ENCODE data around the gene RPL6. TPM values are rescaled to one million over a fixed set of nuclear protein-coding genes. Genes with fewer than 3 reads are reported as not detected.

Gene RPL6
- polyA plus RNA-seq, 1 of the 3 experiments (the other 2 are of a cell fraction): 2,073 TPM

GRCh38 chr12:112381883-112382796 lies 27.3 kb downstream of the RPL6 start, which contains the start of gene HECTD4 (continued):
- peak; percentile 21; the same call in 1 of the 2 replicates for TF ChIP-seq SIN3A (IDR thresholded peaks at IDR 0.05; ENCODE audit: borderline replicate concordance, low read depth, low read length)
- no peak for TF ChIP-seq NFIC (IDR thresholded peaks at IDR 0.05; ENCODE audit: borderline replicate concordance)
- peak; percentile 55; the same call in 1 of the 2 replicates for TF ChIP-seq RXRA (IDR thresholded peaks at IDR 0.05; ENCODE audit: borderline replicate concordance, low read depth)
- TF ChIP-seq EP300 (IDR thresholded peaks at IDR 0.05; ENCODE audit: borderline replicate concordance in 1 of 2, low read depth in 1 of 2, low read length in 1 of 2): no peak; a peak in 1 of 4 replicates
- TF ChIP-seq, protein P1, sequence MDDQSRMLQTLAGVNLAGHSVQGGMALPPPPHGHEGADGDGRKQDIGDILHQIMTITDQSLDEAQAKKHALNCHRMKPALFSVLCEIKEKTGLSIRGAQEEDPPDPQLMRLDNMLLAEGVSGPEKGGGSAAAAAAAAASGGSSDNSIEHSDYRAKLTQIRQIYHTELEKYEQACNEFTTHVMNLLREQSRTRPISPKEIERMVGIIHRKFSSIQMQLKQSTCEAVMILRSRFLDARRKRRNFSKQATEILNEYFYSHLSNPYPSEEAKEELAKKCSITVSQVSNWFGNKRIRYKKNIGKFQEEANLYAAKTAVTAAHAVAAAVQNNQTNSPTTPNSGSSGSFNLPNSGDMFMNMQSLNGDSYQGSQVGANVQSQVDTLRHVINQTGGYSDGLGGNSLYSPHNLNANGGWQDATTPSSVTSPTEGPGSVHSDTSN (IDR thresholded peaks at IDR 0.05): no peak
- TF ChIP-seq TAF1 (IDR thresholded peaks at IDR 0.05; ENCODE audit: borderline replicate concordance, low read depth, low read length): peak; percentile 84
- peak; percentile 94 for TF ChIP-seq POLR2AphosphoS5 (IDR thresholded peaks at IDR 0.05; ENCODE audit: low read depth, low read length)
- no peak for TF ChIP-seq SMC3 (IDR thresholded peaks at IDR 0.05; ENCODE audit: low read depth, low read length)
- TF ChIP-seq CHD2 (IDR thresholded peaks at IDR 0.05; ENCODE audit: low read length, partially characterized antibody): peak; percentile 25

GRCh38 chr12:112381406-112381882 lies 28.0 kb downstream of the RPL6 start:
- Histone ChIP-seq H3K36me3 (replicated peaks in 1 of 2; ENCODE audit: control insufficient read depth in 1 of 2, insufficient read depth in 2 of 2, low read length in 1 of 2) (no peaks in the 10 kb centered on the region), H3K27me3 (ENCODE audit: insufficient read depth) (no peaks in the 10 kb centered on the region), H2AFZ (ENCODE audit: low read depth) (peak overlapping the region; percentile 85; the same call in 1 of the 2 replicates), H3K4me2 (peak overlapping the region; percentile 93), H3K9ac (peak overlapping the region; percentile 70), H3K79me2 (ENCODE audit: insufficient read depth) (peaks cover 56% of the 10 kb centered on the region), H4K20me1 (ENCODE audit: insufficient read depth) (peaks cover 13% of the 10 kb centered on the region; the same call in 1 of the 2 replicates), H3K4me3 (ENCODE audit: low read depth in 2 of 2, low read length in 1 of 2) (peak overlapping the region; percentile 67 to 96), H3K4me1 (ENCODE audit: control insufficient read depth in 1 of 2, insufficient read depth in 2 of 2, low read depth in 1 of 2, low read length in 1 of 2) (peaks cover 0 to 8% of the 10 kb centered on the region in 2 experiments; a peak in 1 of 4 replicates), H3K9me3 (no peaks in the 10 kb centered on the region), H3F3A (replicated peaks; ENCODE audit: insufficient read depth) (no peaks in the 10 kb centered on the region), H3K9me2 (no peaks in the 10 kb centered on the region), H3K27ac (ENCODE audit: low read depth in 2 of 2, low read length in 1 of 2) (peak overlapping the region; percentile 58 to 66)
- WGBS (ENCODE audit: low lambda C conversion rate): 2% methylated on average over 10 of the region's 33 CpGs
- no peak for TF ChIP-seq FOXM1 (IDR thresholded peaks at IDR 0.05; ENCODE audit: low read depth)
- 0 out of 2 replicates have a peak, but pooled peaks have one; percentile 4 for TF ChIP-seq MXI1 (IDR thresholded peaks at IDR 0.05; ENCODE audit: low read depth, low read length)
- TF ChIP-seq GATA2 (CRISPR knock-in tag; IDR thresholded peaks at IDR 0.05): no peak
- DNase-seq: no peak
- ChIA-PET CTCF (interaction anchor here (0.8 kb wide), 2 partner anchors 127 to 183 kb away, joined by 3 read pairs; no protein-coding TSS in a partner anchor), POLR2A (interaction anchor here (0.6 to 0.8 kb wide), 2 partner anchors 37 to 53 kb away, joined by 3 read pairs; partner anchors contain the start of gene PTPN11)
